Hematopoietic multipotent progenitor cell treated with erythropoietin and hydrocortisone succinate and interleukin-3 and kit ligand, for 8 days (in vitro differentiated cells): Measurements from ENCODE around the gene MMP24.

Experiments
- DNase-seq: peaks from one replicate; pipeline ENCODE4 v3.0.0-alpha.2; 2015

Gene MMP24

GRCh38 chr20:35281506-35282101 lies 55.1 kb downstream of the MMP24 start:
- no peak for DNase-seq

- no peak for DNase-seq
Measured at GRCh38 chr20:35283441-35284266, 57.2 kb downstream of the MMP24 start.

GRCh38 chr20:35284267-35284991 lies 57.9 kb downstream of the MMP24 start, which contains the start of gene EIF6:
Gene EIF6, minus strand, starts transcription at chr20:35284772. Its CDS starts 285 bp downstream, at chr20:35284487.
- peak; percentile 91 for DNase-seq

- DNase-seq = no peak
Measured at GRCh38 chr20:35284992-35285805, 58.7 kb downstream of the MMP24 start.

- DNase-seq = no peak
Measured at GRCh38 chr20:35285806-35286076, 59.3 kb downstream of the MMP24 start.

- DNase-seq = no peak
Measured at GRCh38 chr20:35286077-35286898, 59.8 kb downstream of the MMP24 start.

- DNase-seq = no peak
Measured at GRCh38 chr20:35286899-35287508, 60.5 kb downstream of the MMP24 start.

GRCh38 chr20:35287509-35288324 lies 61.2 kb downstream of the MMP24 start:
- no peak for DNase-seq

- no peak for DNase-seq
Measured at GRCh38 chr20:35288325-35289060, 62.0 kb downstream of the MMP24 start.

GRCh38 chr20:35290186-35290886 lies 63.8 kb downstream of the MMP24 start:
- no peak for DNase-seq

- DNase-seq = no peak
Measured at GRCh38 chr20:35290887-35291417, 64.5 kb downstream of the MMP24 start.

GRCh38 chr20:35291654-35292503 lies 65.4 kb downstream of the MMP24 start, which contains the start of gene FAM83C:
Gene FAM83C, minus strand, starts transcription at chr20:35292425. Its CDS starts 121 bp downstream, at chr20:35292304.
- no peak for DNase-seq

GRCh38 chr20:35292504-35293285 lies 66.2 kb downstream of the MMP24 start:
- DNase-seq = no peak

GRCh38 chr20:35293303-35294292 lies 67.1 kb downstream of the MMP24 start:
- no peak for DNase-seq

GRCh38 chr20:35294293-35294685 lies 67.8 kb downstream of the MMP24 start:
- DNase-seq = no peak

- no peak for DNase-seq
Measured at GRCh38 chr20:35295058-35295457, 68.6 kb downstream of the MMP24 start.
